Transverse colon (tissue), 4 donors: Measurements from ENCODE around the gene FUT6.

ENCODE experiments used
- EP300 ChIP-seq: sonication (generic); formaldehyde crosslinking; IDR thresholded peaks from one replicate; pipeline ENCODE4 v1.6.1; 2017; ENCODE audit warnings: antibody characterized with exemption, low read depth
- POLR2A ChIP-seq: fragments of 450-650 bp; IDR thresholded peaks from one replicate; pipeline ENCODE4 v1.6.1; 2016; ENCODE audit warnings: antibody characterized with exemption, mild to moderate bottlenecking, moderate library complexity
- POLR2AphosphoS5 ChIP-seq, 3 donors: sonication (generic); formaldehyde crosslinking; IDR thresholded peaks; one replicate each; pipeline ENCODE4 v1.6.1; 2016; ENCODE audit warnings: antibody characterized with exemption in 3 of 3
- TF ChIP-seq, protein P1 (sequence below), 5 experiments: fragments of 200-600 bp in 3 of 5; fragments of 450-650 bp in 2 of 5; sonication (generic) in 3 of 5; IDR thresholded peaks; 1 replicate in 2 of 5; 2 replicates in 3 of 5; pipeline ENCODE4 v1.5.1; 2016 to 2017; ENCODE audit warnings: antibody characterized with exemption in 5 of 5, inconsistent platforms in 3 of 5, mild to moderate bottlenecking in 2 of 5, moderate library complexity in 1 of 5

DNA sequence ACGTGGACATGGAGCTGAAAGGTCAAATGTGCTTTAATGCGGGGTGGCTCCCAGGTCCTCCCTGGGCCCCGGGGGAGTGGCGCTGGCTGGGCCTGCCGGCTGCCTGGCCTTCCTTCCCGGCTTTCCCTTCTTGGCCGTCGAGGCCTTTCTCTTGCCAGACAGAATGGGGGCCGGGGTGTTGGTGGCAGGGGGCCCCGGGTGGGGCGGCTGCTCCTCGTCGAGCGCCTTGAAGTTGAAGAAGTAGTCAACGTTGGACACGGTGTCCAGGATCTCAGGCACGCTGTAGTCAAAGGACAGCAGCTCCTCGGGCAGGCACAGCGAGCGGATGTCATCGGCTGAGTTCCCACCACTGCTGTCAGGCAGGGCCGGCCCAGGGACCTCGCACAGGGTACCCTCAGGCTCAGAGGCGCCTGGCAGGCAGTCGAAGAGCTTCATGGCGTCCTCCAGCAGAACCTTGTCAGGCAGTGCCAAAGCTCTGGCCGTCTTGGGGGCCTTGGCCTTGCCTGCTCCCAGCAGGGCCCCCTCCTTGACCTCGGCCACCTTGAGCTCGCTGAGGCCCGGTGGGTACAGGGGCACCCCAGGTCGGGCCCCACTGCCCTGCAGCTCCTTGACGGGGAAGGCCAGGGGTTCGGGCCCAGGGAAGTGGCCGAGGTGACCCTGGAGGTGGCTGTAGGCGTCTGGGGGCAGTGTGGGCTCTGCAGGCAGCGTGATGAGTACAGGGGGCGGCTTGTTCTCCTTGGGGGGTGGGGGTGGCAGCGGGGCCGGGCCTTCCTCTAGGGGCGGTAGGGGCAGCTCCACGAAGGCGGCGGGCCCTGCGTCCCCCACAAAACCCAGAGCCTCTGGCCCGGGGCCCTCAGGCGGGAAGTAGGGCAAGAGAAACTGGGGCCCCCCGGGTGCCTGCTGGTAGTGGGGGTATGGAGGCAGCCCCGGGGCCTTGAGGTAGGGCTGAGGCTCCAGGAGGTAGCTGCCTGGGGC is 56.3 kb downstream of the FUT6 start:
- TF ChIP-seq, protein P1, sequence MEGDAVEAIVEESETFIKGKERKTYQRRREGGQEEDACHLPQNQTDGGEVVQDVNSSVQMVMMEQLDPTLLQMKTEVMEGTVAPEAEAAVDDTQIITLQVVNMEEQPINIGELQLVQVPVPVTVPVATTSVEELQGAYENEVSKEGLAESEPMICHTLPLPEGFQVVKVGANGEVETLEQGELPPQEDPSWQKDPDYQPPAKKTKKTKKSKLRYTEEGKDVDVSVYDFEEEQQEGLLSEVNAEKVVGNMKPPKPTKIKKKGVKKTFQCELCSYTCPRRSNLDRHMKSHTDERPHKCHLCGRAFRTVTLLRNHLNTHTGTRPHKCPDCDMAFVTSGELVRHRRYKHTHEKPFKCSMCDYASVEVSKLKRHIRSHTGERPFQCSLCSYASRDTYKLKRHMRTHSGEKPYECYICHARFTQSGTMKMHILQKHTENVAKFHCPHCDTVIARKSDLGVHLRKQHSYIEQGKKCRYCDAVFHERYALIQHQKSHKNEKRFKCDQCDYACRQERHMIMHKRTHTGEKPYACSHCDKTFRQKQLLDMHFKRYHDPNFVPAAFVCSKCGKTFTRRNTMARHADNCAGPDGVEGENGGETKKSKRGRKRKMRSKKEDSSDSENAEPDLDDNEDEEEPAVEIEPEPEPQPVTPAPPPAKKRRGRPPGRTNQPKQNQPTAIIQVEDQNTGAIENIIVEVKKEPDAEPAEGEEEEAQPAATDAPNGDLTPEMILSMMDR (IDR thresholded peaks at IDR 0.05): no peak
- no peak for TF ChIP-seq EP300
- TF ChIP-seq POLR2A: no peak
- TF ChIP-seq POLR2AphosphoS5 (IDR thresholded peaks at IDR 0.05): no peak
